Activated CD4-positive, alpha-beta T cell treated with anti-CD3 and anti-CD28 coated beads, Interleukin-2, Interleukin-6, amounts not matched to agents 100 ng/mL and 50 ng/mL, durations not matched to agents 16 hours and 8 hours (primary cell): Measurements from ENCODE around the gene GTF2H4.
"Not testable (repeated sequence)": the region's sequence is repeated elsewhere in the genome, so short reads cannot be mapped to it uniquely, and the experiment has no call there.

Experiments
- DNase-seq: peaks from one replicate; pipeline ENCODE4 v3.0.0-alpha.2; 2020

Gene GTF2H4

DNA sequence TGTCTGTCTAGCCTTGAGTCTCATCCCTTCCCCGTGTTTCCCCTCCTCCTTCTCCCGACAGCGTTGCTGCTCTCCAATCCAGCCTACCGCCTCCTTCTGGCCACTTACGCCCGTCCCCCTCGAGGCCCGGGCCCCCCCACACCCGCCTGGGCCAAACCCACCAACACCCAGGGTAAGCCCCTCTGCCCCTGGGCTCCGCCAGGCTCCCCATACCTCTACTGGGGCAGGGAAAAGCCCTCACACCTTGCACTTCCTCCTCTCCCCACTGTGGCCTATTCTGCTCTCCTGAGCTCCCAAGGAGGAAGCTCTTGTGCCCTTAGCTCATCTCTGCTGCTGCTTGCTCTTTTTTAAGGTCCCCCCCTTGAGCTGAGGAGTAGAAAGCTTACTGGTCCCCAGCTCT, 12.7 kb upstream of the GTF2H4 start:
- no peak for DNase-seq

DNA sequence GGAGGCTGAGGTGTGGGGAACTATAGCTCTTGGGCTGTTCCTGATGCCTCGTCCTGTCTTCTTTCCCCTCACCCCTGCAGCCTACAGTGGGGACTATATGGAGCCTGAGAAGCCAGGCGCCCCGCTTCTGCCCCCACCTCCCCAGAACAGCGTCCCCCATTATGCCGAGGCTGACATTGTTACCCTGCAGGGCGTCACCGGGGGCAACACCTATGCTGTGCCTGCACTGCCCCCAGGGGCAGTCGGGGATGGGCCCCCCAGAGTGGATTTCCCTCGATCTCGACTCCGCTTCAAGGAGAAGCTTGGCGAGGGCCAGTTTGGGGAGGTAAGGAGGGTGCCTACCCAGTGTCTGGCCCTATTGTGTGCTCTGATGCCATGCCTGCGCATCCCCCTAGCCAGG, 11.5 kb upstream of the GTF2H4 start:
- DNase-seq: no peak

DNA sequence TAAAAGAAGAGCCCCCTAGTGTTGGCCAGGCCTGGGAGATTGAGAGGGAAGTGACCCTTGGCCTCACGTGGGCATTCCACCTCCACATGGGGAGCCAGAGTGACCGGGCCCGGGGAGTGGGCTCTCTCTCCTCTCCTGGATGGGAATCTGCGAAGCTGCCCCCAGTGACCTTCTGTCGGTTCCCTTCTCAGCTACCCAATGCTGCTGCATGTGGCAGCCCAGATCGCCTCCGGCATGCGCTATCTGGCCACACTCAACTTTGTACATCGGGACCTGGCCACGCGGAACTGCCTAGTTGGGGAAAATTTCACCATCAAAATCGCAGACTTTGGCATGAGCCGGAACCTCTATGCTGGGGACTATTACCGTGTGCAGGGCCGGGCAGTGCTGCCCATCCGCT, 10.1 kb upstream of the GTF2H4 start:
- no peak for DNase-seq

DNA sequence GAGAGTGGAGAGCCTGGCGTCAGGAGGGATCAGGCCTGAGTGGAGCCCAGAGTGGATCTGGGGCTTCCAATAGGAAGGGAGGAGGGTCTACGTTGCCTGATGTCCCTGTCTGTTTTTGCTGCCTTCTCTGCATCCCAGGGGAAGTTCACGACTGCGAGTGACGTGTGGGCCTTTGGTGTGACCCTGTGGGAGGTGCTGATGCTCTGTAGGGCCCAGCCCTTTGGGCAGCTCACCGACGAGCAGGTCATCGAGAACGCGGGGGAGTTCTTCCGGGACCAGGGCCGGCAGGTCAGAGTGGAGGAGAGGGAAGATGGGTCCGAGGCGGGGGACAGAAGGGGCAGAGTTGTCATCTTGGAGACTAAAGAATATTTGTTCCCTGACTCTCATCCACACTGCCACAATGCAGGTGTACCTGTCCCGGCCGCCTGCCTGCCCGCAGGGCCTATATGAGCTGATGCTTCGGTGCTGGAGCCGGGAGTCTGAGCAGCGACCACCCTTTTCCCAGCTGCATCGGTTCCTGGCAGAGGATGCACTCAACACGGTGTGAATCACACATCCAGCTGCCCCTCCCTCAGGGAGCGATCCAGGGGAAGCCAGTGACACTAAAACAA, 9.2 kb upstream of the GTF2H4 start:
- DNase-seq: no peak

DNA sequence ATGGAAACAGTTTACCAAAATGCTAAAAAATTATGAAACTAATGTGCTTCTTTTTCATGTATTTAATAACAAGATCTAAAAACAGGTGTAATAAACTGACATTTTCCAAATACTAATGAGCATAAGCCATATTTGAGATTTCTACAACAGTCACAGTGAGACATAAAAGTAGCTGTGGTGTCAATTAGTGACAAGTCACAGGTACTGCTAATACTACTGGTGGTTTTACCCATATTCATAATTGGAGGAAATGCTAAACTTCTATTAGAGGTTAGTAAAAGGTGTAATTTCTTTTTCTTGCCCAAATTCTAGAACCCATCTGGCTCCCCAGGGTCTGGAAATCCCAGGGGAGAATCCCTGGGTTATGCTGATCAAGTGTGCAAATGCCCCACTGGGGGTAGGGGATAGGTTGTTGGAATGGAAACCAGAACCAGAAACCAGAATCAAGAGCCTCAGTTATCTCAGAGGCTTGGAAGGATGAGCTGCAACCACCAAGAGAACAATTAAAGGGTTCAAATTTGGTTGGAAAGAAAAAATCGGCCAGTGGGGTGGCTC, 7.1 kb upstream of the GTF2H4 start:
- no peak for DNase-seq

DNA sequence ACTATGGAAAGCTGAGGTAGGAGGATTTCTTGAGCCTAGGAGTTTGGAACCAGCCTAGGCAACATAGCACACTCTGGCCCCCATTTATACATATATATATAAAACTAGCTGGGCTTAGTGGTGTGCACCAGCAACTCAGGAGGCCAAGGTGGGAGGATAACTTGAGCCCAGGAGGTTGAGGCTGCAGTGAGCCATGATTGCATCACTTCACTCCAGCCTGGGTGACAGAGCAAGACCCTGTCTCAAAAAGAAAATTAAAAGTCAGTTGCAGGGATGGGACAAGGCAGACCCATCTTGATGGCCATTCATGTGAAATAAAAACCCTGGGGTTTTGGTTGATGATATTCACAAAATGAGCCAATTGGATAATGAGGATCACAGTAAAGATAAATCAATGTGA, 6.6 kb upstream of the GTF2H4 start:
- no peak for DNase-seq

DNA sequence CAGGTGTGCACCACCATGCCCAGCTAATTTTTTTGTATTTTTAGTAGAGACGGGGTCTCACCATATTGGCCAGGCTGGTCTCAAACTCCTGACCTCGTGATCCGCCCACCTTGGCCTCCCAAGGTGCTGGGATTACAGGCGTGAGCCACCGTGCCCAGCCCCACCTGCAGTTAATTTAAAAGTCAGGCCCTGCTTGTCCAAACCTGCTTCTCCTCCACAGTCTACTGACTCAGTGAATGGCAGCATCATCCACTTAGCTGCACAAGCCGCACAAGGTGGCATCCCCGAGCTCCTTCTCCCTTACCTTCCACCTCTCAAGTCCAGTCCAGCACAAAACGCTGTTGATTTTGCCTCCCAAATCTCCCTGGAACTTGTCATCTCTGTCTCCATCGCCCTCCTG, 5.8 kb upstream of the GTF2H4 start:
- DNase-seq: not testable (repeated sequence)

DNA sequence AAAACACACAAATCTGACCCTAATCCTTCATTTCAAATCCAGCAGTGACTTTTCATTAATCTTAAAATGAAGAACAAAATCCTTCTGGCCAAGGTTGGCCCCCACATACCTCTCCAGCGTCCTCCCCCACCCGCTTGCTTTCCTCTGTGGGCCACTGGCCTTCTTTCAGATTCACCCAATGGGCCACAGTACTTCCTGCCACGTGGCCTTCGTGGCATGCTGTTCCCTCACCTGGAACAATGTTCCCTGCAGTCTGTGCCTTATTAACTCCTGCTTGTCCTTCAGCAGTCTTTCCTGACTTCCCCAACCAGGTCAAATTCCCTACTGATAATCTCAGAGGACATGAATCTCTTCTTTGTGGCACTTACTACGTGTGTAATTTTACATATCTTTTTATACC, 5.3 kb upstream of the GTF2H4 start:
- DNase-seq: no peak

DNA sequence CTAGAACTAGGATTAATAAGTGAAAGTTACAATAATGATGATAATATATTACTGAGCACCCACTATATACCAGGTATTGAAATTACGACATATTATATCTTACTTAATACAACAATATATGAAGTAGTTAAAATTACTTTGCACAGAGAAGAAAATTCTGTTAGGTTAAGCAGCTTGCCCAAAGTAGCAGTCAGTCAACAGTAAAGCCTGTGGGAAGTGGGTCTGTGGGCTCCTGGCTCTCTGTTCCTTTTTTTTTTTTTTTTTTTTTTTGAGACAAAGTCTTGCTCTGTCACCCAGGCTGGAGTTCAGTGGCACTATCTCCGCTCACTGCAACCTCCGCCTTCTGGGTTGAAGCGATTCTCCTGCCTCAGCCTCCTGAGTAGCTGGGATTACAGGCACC, 4.8 kb upstream of the GTF2H4 start:
- DNase-seq: no peak

DNA sequence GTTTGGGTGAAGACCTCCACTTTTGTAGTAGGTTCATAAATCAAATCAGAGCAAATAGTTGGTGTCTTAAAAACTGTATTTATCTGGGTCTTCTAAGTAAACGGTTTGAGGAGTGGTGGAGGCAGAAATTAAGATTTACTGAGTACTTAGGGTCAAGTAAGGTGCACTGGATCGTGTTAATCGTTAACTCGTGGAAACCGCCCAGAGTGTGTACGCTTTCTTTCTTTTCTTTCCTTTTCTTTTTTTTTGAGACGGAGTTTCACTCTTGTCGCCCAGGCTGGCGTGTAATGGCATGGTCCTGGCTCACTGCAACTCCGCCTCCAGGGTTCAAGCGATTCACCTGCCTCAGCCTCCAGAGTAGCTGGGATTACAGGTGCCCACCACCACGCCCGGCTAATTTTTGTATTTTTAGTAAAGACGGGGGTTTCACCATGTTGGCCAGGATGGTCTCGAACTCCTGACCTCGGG, 683 bp upstream of the GTF2H4 start:
- not testable (repeated sequence) for DNase-seq

DNA sequence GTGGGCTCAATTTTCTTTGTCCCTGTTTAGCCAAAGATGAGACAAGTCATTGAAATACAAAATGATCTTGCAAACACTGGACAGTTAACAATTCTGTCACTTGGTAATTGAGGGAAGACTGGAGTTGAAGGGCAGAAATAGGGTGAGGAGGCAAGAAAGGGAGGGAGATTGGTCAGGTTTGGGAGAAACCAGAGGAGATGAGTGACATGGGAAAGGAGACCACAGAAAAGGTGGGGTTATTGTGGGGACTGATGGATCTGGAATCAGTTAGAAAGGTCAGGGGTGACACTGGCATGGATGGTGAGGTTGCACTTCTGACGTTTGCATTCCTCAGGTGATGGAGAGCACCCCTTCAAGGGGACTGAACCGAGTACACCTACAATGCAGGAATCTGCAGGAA, 693 bp downstream of the GTF2H4 start:
- no peak for DNase-seq

DNA sequence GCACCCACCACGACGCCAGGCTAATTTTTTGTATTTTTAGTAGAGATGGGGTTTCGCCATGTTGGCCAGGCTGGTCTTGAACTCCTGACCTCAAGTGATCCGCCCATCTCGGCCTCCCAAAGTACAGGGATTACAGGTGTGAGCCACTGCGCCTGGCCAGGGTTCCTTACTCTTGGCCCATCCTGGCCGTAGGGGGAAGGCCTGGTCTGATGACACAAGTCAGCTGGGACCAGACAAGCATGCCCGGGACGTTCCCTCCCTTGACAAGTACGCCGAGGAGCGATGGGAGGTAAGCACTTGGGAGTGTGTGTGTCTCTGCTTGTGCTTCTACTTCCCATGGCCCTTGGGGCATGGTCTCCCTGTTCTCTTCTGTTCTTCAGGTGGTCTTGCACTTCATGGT, 2.5 kb downstream of the GTF2H4 start:
- DNase-seq: not testable (repeated sequence)

DNA sequence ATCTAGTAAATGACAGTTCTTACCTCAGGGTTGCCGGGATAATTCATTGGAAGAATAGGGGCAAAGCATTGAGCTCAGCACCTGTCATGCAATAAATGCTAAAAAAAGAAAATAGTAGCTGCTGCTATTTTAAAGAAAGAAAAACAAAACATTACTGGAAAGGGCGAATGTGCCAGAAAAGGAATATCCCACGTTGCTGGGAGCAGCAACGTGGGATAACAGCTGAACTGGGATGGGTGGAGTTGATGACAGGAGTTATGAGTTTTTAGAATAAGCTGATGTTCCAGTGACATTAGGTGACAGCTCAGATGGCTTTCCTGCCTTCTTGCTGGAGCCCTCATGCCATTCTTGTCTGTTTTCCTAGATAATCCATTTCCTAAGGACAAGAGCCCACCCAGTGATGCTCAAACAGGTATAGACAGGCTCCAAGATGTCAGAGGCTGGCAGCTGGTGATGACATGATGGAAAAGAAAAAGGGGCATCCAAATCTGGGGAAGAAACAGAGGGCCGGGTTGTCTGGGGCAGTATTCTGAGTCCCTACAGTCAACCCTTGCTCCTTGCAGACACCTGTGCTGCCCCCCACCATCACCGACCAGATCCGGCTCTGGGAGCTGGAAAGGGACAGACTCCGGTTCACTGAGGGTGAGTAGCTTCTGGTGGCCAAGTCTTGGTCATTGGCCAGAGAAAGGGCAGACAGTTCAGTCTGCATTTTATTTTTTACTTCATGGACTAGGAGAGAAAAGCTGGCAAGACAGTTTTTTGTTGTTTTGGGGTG, 4.9 kb downstream of the GTF2H4 start:
- DNase-seq: no peak

DNA sequence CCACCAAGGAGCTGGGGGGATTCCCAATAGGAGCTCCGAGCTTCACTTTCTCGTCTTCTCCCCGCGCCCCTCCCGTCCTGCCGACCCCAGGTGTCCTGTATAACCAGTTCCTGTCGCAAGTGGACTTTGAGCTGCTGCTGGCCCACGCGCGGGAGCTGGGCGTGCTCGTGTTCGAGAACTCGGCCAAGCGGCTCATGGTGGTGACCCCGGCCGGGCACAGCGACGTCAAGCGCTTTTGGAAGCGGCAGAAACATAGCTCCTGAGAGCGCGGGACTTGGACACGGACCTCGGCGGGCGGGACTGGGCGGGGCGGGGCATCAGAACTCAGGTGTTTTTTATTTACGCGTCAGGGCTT, 5.7 kb downstream of the GTF2H4 start:
- no peak for DNase-seq

DNA sequence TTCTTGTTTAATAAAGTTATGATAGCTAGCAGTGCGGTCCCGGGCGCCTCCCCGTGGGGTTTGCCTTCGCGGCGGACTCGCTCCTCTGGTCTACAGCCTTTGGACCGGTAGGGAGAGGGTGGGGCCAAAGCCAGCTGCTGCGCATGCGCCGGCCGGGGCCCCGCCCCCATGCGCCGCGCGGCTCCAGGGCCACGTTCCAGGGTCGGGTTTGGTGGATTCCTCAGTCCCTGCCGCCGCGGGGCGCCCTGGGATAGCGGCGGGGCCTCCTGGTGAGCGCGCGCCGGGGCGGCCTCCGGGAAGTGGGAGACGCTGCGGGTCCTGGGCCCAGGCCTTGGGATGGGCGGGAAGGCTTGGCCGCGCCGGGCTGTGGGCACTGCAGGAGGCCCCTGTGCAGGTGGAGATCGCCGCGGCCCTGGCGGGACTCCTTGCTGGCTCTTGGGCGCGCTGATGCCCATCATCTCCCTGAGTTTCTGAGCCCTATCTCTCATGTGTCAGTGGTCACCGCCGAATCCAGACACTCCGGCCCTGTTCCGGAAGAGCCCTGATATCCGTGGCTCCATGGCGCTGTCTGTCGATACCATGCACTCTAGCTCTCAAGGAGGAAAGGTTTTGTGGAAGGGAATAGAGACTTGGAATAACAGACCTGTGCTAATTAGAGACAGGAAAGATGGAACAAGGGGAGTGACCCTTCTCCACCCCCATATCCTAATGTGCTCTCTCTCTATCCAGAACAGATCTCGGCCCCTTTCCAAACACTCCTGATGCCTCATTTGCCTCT, 6.3 kb downstream of the GTF2H4 start, which contains the start of gene VARS2:
TSS of gene VARS2 (plus strand) at position 163 of the 778 bp plus-strand sequence. CDS start at position 762, 599 bp downstream.
- DNase-seq: peak; percentile 94

DNA sequence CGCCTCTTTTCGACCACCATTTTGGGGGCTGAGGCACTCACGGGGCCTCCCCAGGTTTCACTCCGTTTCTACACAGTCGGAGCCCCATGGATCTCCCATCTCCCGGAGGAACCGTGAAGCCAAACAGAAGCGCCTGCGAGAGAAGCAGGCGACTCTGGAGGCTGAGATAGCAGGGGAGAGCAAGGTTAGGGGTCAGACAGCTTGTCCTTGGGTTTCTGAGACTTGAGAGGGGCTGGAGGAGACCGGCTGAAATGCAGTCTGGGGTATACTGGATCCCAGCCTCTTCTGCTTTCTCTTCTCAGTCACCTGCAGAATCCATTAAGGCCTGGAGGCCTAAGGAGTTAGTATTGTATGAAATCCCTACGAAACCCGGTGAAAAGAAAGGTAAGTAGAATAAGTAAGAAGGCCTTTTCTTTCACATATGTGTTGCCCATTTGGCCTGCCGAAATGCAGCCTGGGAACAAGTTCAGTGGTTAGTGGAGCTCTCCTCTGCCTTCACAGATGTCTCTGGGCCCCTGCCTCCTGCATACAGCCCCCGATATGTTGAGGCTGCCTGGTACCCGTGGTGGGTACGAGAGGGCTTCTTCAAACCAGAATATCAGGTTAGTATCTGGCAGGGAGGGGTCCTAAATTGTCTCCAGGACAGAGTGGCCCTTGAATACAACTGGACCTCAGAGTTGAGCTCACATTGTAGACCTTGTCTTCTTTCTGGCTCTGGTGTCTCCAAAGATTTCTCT, 7.0 kb downstream of the GTF2H4 start:
- peak; percentile 10 for DNase-seq

DNA sequence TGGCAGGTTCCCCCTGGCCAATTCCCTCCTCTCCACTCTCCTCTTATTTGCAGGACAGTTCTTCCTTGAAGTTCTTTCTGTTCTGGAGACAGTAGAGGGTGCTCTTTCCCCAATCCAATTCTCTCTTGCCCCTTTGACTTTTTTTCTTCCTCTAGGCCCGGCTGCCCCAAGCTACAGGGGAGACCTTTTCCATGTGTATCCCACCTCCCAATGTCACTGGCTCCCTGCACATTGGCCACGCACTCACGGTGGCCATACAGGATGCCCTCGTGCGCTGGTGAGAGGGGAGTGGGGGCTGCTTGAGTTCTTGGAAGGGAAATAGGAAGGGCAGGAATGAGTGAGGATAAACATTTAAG, 7.6 kb downstream of the GTF2H4 start:
- peak; percentile 51 for DNase-seq

DNA sequence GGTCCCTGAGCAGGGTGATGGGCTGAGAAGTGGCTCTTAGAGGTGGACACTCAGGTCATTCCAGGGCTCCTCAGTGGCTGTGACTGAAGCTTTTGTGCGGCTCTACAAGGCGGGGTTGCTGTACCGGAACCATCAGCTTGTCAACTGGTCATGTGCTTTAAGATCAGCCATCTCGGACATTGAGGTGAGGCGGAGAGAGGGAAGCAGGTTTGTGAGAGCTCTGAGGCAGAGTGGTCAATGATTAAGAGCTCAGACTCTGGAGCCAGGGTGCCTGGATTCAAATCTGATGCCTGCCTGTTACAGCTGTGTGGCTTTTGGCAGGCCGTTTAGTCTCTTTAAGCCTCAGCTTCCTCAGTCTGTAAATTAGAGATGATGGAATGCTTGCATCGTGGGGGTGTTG, 9.0 kb downstream of the GTF2H4 start:
- no peak for DNase-seq

DNA sequence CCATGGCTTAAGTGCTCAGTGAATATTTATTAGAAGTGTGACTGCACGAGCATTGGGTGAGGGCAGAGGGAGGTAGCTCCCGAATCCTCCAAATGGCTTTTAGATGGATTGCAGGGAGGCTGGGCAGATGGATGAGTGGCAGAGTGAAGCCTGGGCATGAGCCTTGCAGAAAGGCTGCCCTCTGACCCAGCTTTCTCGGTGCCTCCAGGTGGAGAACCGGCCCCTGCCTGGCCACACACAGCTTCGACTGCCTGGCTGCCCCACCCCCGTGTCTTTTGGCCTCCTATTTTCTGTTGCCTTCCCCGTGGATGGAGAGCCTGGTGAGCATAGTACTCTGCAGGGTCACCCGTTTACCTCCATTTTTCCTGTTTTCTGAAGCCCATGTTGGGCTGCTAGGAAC, 9.5 kb downstream of the GTF2H4 start:
- no peak for DNase-seq

DNA sequence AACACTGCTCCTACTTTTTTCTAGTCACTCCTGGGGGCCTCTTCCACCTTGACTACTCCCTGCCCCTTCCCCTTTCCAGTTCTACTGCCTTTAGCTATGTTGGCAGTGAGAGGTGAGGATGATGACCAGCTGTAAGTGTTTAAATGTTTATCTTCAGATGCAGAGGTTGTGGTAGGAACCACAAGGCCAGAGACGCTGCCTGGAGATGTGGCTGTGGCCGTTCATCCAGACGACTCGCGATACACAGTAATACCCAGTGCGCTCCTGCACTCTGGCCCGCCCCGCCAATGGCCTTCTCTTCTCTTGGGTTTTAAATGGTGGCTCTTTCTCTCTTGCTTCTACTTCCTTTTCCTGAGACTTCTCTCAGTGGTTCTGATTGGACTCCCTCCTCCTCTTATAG, 10.7 kb downstream of the GTF2H4 start:
- no peak for DNase-seq

DNA sequence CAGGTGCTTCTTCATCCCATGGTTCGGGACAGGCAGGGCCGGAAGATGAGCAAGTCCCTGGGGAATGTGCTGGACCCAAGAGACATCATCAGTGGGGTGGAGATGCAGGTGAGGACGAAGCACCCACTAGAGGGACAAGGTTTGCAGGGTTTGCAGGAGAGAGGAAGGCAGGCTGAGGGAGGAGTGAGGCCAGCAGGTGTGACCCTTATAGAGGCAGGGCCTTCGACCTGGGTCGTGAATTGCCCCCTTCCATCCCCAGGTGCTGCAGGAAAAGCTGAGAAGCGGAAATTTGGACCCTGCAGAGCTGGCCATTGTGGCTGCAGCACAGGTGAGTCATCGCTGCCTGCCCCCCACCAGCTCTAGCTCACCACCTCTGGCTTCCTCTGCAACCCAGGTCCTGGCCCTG, 14.4 kb downstream of the GTF2H4 start:
- no peak for DNase-seq

DNA sequence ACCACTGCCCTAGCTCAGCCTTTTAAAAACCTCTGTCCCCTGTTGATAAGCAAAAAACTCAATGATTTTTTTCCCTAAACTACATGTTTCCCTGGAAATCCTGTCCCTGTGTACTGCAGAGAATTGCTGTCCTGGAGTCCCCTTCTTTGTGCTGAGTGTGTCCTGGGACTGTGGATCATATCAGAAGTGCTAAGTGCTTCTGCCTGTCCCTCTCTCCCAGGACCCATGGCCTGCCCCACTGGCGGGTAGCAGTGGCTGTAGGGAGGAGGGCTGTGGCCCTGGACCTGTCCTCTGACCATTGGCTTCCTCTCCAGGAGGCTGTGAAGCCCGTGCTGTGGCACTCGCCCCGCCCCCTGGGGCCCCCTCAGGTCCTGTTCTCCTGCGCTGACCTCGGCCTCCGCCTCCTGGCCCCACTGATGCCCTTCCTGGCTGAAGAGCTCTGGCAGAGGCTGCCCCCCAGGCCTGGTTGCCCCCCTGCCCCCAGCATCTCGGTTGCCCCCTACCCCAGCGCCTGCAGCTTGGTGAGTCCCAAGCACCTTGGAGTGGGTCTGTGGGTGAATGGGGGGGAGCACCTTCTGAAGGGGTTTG, 16.1 kb downstream of the GTF2H4 start:
- DNase-seq: not testable (repeated sequence)

DNA sequence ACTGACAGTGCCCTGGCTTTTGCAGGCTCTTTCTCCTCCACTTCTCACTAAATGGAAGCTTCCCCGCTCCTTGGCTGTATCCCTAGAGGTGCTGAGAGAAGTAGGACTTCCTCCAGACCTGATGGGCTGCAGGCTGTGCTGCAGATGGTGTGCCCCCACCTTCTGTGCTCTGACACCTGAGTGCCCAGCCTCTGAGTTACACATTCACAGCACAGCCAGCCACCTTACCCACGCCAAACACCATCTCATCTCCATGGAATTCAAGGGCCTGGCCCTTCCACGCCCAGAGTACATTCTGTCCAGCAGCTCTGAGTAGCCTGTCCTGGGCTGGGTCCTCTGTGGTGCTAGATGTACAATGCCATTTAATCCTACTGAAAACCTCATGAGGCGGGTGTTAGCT, 18.6 kb downstream of the GTF2H4 start:
- no peak for DNase-seq
